BE2C (cell line): ENCODE results near the gene ICA1L.

ENCODE experiments used
- DNase-seq: peaks from one replicate; pipeline ENCODE4 v3.0.0-alpha.2; 2020
- H3K27me3 ChIP-seq: fragments of 250-450 bp; sonication (Bioruptor Pico); 2 replicates; pipeline ENCODE4 v1.5.1; 2020; ENCODE audit warnings: mild to moderate bottlenecking
- H3K36me3 ChIP-seq: fragments of 250-450 bp; sonication (Bioruptor Pico); 2 replicates; pipeline ENCODE4 v1.5.1; 2020; ENCODE audit warnings: mild to moderate bottlenecking
- H3K4me1 ChIP-seq: fragments of 250-450 bp; sonication (Bioruptor Pico); 2 replicates; pipeline ENCODE4 v1.5.1; 2020
- H3K4me3 ChIP-seq: 2 replicates; pipeline ENCODE4 v1.5.1; 2011; ENCODE audit warnings: low read depth, low read length
- H3K9me3 ChIP-seq: fragments of 250-450 bp; sonication (Bioruptor Pico); 2 replicates; pipeline ENCODE4 v1.5.1; 2020
- CTCF ChIP-seq: IDR thresholded peaks from 2 replicates; pipeline ENCODE4 v1.5.1; 2012; ENCODE audit warnings: mild to moderate bottlenecking, low read depth, low read length

ICA1L gene

GRCh38 chr2:202757339-202757738 is 114.2 kb downstream of the ICA1L start:
- H3K4me3 ChIP-seq, result no peak overlapping the region
- no peaks in the 10 kb centered on the region for H3K27me3 ChIP-seq
- TF ChIP-seq CTCF, result no peak
- peaks cover 6% of the 10 kb centered on the region; the same call in 1 of the 2 replicates for H3K36me3 ChIP-seq
- no peaks in the 10 kb centered on the region for H3K9me3 ChIP-seq
- no peaks in the 10 kb centered on the region for H3K4me1 ChIP-seq
- DNase-seq, result no peak

- peaks cover 6% of the 10 kb centered on the region; the same call in 1 of the 2 replicates for H3K36me3 ChIP-seq
- H3K27me3 ChIP-seq, result no peaks in the 10 kb centered on the region
- H3K9me3 ChIP-seq, result no peaks in the 10 kb centered on the region
- no peak overlapping the region for H3K4me3 ChIP-seq
- DNase-seq, result no peak
- TF ChIP-seq CTCF, result no peak
- H3K4me1 ChIP-seq, result no peaks in the 10 kb centered on the region
Measured at GRCh38 chr2:202756598-202756997, 115.0 kb downstream of the ICA1L start.

GRCh38 chr2:202754936-202755335 is 116.6 kb downstream of the ICA1L start:
- H3K27me3 ChIP-seq, result no peaks in the 10 kb centered on the region
- no peak for TF ChIP-seq CTCF
- peaks cover 6% of the 10 kb centered on the region; the same call in 1 of the 2 replicates for H3K36me3 ChIP-seq
- H3K4me1 ChIP-seq, result no peaks in the 10 kb centered on the region
- no peak overlapping the region for H3K4me3 ChIP-seq
- DNase-seq, result no peak
- no peaks in the 10 kb centered on the region for H3K9me3 ChIP-seq

- no peaks in the 10 kb centered on the region for H3K36me3 ChIP-seq
- no peaks in the 10 kb centered on the region for H3K9me3 ChIP-seq
- DNase-seq, result no peak
- no peaks in the 10 kb centered on the region for H3K27me3 ChIP-seq
- TF ChIP-seq CTCF, result no peak
- no peaks in the 10 kb centered on the region for H3K4me1 ChIP-seq
- no peak overlapping the region for H3K4me3 ChIP-seq
Measured at GRCh38 chr2:202752071-202752470, 119.5 kb downstream of the ICA1L start.

GRCh38 chr2:202750763-202751427 is 120.7 kb downstream of the ICA1L start:
- DNase-seq, result no peak
- H3K36me3 ChIP-seq, result no peaks in the 10 kb centered on the region
- H3K4me3 ChIP-seq, result no peak overlapping the region
- H3K4me1 ChIP-seq, result no peaks in the 10 kb centered on the region
- H3K9me3 ChIP-seq, result no peaks in the 10 kb centered on the region
- H3K27me3 ChIP-seq, result no peaks in the 10 kb centered on the region
- no peak for TF ChIP-seq CTCF

GRCh38 chr2:202749477-202749876 is 122.1 kb downstream of the ICA1L start:
- no peak for DNase-seq
- Histone ChIP-seq H3K4me3 (no peak overlapping the region), H3K36me3 (no peaks in the 10 kb centered on the region), H3K27me3 (no peaks in the 10 kb centered on the region), H3K4me1 (no peaks in the 10 kb centered on the region), H3K9me3 (no peaks in the 10 kb centered on the region)
- TF ChIP-seq CTCF, result no peak
